Astrocyte of the spinal cord (primary cell): Measurements from ENCODE around the gene SMPD2.

Source experiments
- DNase-seq: peaks from one replicate; pipeline ENCODE4 v3.0.0; 2011; ENCODE audit warnings: low read depth, low spot score
- H3K4me3 ChIP-seq: 2 replicates; pipeline ENCODE4 v1.5.1; 2011; ENCODE audit warnings: low read depth, mild to moderate bottlenecking, low read length, moderate library complexity
- CTCF ChIP-seq: IDR thresholded peaks from 2 replicates; pipeline ENCODE4 v1.5.1; 2012; ENCODE audit warnings: low read depth, mild to moderate bottlenecking, low read length, inconsistent platforms
- in situ Hi-C: cut with HindIII; loops from 2 replicates; pipeline ENCODE4 v1.10.0; 2017; ENCODE audit warnings: low sequenced_read_pairs

Gene SMPD2

GRCh38 chr6:109406196-109406595 is 34.3 kb upstream of the SMPD2 start:
- in situ Hi-C loops, result no loop called here
- no peak for DNase-seq
- TF ChIP-seq CTCF, result no peak
- H3K4me3 ChIP-seq, result no peak overlapping the region

GRCh38 chr6:109411034-109411433 is 29.5 kb upstream of the SMPD2 start:
- in situ Hi-C loops, result no loop called here
- TF ChIP-seq CTCF, result no peak
- no peak overlapping the region for H3K4me3 ChIP-seq
- no peak for DNase-seq

- no peak overlapping the region for H3K4me3 ChIP-seq
- in situ Hi-C loops, result no loop called here
- no peak for TF ChIP-seq CTCF
- no peak for DNase-seq
Measured at GRCh38 chr6:109417646-109418045, 22.9 kb upstream of the SMPD2 start.

DNA sequence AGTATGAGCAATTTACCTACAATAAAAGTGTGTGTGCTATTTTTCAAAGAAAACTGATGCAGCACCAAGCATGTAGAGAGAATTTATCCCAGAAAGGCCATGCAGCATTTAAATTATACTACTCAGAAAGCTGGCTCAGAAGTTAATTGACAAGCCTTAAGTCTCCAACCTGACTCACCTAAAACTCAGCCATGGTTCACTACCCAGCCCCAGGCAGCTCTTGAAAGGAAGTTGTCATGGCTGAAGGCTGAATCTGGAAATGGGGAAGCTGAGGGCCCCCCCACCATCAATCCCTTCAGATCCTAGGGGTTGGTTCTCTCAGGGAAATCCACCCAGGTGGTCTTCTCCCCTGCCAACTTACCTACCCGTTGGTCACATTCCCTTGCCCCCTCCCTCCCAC is 19.8 kb upstream of the SMPD2 start:
- in situ Hi-C loops, result no loop called here
- TF ChIP-seq CTCF, result no peak
- DNase-seq, result no peak
- H3K4me3 ChIP-seq, result no peak overlapping the region

- no peak overlapping the region for H3K4me3 ChIP-seq
- in situ Hi-C loops, result no loop called here
- no peak for DNase-seq
- TF ChIP-seq CTCF, result no peak
Measured at GRCh38 chr6:109421184-109421583, 19.3 kb upstream of the SMPD2 start.

DNA sequence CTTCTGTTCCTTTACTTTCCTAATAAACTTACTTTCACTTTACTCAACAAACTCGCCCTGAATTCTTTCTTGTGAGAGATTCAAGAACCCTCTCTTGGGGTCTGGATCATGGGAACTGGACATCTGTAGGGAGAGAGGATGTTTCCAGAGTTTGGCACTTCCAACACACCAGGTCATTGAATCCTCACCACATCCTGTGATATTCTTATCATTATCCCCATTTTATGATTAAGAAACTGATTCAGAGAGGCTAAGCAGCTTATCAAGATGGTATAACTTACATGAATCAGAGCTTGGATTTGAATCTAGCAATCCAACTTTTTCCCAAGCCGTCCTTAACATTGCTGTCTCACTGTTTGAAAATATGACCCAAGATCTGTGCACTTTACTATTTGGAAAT is 15.6 kb upstream of the SMPD2 start:
- in situ Hi-C loops, result no loop called here
- no peak for TF ChIP-seq CTCF
- DNase-seq, result no peak
- no peak overlapping the region for H3K4me3 ChIP-seq

- H3K4me3 ChIP-seq, result no peak overlapping the region
- TF ChIP-seq CTCF, result no peak
- in situ Hi-C loops, result no loop called here
- DNase-seq, result no peak
Measured at GRCh38 chr6:109428889-109429477, 11.5 kb upstream of the SMPD2 start.
